IPS-15b (cell line): ENCODE data around the gene ARHGAP15.

Experiments used
- H3K27me3 ChIP-seq: one replicate; pipeline ENCODE4 v1.6.1; 2013; ENCODE audit warnings: low read length; ENCODE audit not compliant: control insufficient read depth, insufficient read depth
- H3K36me3 ChIP-seq: one replicate; pipeline ENCODE4 v1.6.1; 2013; ENCODE audit warnings: low read length; ENCODE audit not compliant: control insufficient read depth, insufficient read depth
- H3K4me1 ChIP-seq: one replicate; pipeline ENCODE4 v1.6.1; 2013; ENCODE audit warnings: mild to moderate bottlenecking, low read length; ENCODE audit not compliant: control insufficient read depth, insufficient read depth
- H3K4me3 ChIP-seq: one replicate; pipeline ENCODE4 v1.5.1; 2013; ENCODE audit warnings: low read depth, low read length
- H3K9ac ChIP-seq: one replicate; pipeline ENCODE4 v1.6.1; 2013; ENCODE audit warnings: low read depth, mild to moderate bottlenecking, low read length
- H3K9me3 ChIP-seq: one replicate; pipeline ENCODE4 v1.6.1; 2013; ENCODE audit warnings: mild to moderate bottlenecking, low read length; ENCODE audit not compliant: control insufficient read depth, insufficient read depth

The ARHGAP15 gene

DNA sequence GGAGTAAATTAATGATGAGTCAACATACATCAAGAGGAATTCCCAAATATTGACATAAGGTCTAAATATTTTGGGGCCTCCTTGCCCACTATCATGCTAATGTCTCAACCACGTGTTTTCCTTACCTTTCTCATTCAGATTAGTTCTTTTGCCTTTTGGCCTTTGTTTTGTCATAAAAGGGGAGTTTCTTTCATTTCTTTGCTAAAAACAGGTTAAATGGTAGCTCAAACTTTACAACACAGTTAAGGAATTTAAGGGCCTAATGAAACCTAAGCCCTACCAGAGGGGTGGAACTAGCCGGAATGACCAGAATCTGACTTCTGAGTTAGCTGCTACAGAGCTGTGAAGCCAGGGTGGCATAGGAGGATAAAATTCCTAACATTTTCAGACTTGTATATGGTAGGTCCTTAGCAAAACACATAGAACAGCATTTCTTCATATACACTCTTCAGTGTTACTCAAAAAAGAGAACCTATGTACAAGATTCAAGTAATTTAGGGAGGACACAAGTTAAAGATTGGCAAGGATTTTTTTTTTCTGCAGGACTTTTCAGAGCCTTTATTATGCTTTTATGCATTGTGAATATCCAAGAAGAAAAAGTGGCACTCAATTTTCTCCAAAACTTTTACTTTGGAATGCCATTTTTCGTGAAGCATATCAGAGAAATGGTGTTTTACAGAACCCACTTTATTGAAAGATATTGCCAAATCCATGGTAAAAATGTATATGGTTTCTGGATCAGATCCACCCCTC is 633.1 kb downstream of the ARHGAP15 start:
- H3K9ac ChIP-seq: no peak overlapping the region
- H3K27me3 ChIP-seq: no peaks in the 10 kb centered on the region
- H3K4me3 ChIP-seq: no peak overlapping the region
- H3K4me1 ChIP-seq: peaks cover 35% of the 10 kb centered on the region
- no peaks in the 10 kb centered on the region for H3K9me3 ChIP-seq
- no peaks in the 10 kb centered on the region for H3K36me3 ChIP-seq

DNA sequence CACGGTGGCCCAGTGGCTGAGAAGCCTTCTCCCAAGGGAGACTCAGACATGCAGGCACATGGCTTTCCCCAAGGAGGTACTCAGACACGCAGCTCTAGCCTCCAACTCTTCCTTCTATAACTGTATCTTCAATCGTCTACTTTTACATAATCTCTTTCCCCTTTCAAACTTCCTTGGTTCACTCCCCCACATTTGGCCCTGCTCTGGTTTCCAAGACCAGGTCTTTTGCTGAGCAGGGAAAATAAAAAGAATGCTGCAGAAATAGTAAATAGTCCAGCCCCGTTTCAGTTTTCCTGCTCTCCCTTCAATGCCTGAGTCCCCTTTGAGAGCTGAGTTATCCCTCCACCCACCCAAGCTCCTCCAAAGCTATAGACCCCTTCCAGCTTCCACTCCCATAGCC is 635.0 kb downstream of the ARHGAP15 start:
- no peak overlapping the region for H3K4me3 ChIP-seq
- no peak overlapping the region for H3K9ac ChIP-seq
- no peaks in the 10 kb centered on the region for H3K27me3 ChIP-seq
- peaks cover 35% of the 10 kb centered on the region for H3K4me1 ChIP-seq
- no peaks in the 10 kb centered on the region for H3K9me3 ChIP-seq
- no peaks in the 10 kb centered on the region for H3K36me3 ChIP-seq

DNA sequence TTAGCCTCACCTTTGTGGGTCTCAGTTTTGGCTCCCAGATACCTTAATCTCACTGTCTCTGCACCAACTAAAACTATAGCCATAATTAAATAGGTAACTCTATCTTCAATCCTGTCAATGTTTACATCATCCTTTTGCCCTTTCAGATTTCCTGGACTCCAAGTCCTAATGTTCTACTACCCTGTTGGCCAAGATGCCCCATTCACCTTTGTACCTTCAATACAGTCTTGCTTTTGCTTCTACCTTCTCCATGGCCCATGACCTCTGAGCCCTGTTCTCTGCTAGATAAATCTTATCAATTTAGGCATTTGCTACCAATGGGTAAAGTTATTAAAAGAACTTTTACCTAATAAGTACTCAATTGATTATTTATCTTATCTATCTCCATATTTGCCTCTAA is 635.5 kb downstream of the ARHGAP15 start:
- H3K9ac ChIP-seq: no peak overlapping the region
- no peaks in the 10 kb centered on the region for H3K27me3 ChIP-seq
- H3K9me3 ChIP-seq: no peaks in the 10 kb centered on the region
- H3K4me1 ChIP-seq: peaks cover 33% of the 10 kb centered on the region
- H3K4me3 ChIP-seq: no peak overlapping the region
- no peaks in the 10 kb centered on the region for H3K36me3 ChIP-seq

DNA sequence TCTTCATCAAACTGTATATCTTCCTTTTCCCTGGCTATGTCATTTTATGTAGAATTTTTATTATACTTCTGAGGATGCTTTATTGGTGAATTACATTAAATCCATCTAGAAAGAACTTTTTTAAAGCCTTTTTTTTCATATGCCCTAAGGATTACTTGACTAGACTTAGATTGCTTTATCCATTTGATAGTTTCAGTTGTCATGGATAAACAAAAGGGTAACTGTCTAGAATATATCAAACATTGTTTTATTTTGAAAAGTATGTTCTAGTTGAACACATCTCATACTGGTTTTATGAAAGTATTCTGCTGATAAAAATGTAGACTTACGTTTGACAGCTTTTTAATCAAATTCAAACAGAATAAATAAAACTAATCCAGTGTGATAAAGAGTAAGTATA is 639.8 kb downstream of the ARHGAP15 start:
- Histone ChIP-seq H3K9ac (no peak overlapping the region), H3K36me3 (no peaks in the 10 kb centered on the region), H3K4me1 (peaks cover 4% of the 10 kb centered on the region), H3K4me3 (no peak overlapping the region), H3K9me3 (no peaks in the 10 kb centered on the region), H3K27me3 (no peaks in the 10 kb centered on the region)

DNA sequence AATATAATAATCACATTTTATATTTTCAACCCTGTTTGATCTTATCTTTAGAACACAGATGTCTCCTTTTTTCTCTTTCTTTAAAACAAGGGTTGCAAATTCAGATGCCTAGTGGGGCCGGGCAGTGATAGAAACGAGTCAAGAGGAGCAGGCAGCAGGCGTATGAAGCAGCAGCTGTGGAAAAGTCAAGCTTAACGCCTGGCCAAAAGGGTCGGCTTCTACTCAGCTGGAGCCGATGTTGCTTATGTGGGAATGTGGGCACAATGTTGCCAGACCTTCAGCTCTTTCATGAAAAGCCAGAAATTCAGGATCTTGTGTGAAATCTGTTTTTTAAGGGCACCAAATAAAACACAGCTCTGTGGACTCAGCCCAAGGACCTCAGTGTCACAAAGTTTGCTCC is 642.7 kb downstream of the ARHGAP15 start:
- Histone ChIP-seq H3K4me3 (no peak overlapping the region), H3K9ac (no peak overlapping the region), H3K9me3 (no peaks in the 10 kb centered on the region), H3K27me3 (no peaks in the 10 kb centered on the region), H3K4me1 (no peaks in the 10 kb centered on the region), H3K36me3 (no peaks in the 10 kb centered on the region)

DNA sequence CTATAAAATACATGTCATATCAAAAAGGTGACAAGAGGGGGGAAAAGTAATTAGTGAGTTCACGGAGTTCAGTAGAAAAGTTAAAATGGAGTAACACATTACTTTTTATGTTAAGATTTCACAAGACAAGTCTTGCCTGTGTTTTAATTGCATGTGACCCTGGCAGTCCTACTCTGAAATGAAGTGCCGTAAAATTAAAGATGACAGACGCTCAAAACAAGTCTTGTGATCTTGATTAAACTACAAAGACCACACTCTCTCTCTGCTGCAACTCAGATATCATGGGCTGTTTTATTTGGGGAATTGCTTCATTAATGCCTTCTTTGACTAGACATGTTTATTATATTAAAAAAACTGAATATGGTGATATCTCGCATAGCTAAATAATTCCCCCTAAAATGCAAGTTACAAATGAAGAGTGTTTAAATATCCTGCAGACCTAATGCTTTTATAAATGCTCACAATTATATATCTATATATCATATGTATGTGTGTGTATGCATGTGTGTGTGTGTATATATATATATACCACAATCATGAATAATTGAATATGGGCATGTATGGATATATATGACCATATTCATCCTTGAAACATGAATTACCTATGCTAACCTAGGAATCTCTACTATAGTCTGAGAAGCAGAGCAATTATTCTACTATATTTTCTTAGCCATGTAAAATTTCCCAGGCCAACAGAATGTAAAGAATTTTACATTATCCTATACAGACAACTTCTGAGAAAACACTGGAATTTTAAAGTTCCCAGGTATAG is 647.5 kb downstream of the ARHGAP15 start:
- no peaks in the 10 kb centered on the region for H3K36me3 ChIP-seq
- H3K27me3 ChIP-seq: no peaks in the 10 kb centered on the region
- no peaks in the 10 kb centered on the region for H3K9me3 ChIP-seq
- H3K4me1 ChIP-seq: no peaks in the 10 kb centered on the region
- H3K4me3 ChIP-seq: no peak overlapping the region
- no peak overlapping the region for H3K9ac ChIP-seq

DNA sequence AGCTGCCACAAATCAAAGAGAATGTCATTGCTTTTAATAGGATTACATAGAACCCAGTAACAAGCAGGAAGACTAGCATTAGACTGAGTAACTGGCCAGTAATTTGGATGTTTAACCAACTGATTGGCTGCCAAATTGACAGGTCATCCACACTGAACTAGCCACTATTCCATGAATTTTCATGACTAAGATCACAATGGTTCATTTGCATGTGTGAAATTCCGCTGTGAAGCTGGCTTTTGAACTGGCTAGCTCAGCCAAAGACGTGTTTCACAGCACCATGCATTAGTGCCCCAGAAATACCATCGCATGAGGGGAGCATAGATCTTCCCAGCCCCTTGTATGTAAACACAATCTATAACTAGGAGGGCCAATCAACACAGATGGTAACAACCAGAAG is 649.8 kb downstream of the ARHGAP15 start:
- H3K9ac ChIP-seq: no peak overlapping the region
- H3K9me3 ChIP-seq: no peaks in the 10 kb centered on the region
- H3K4me1 ChIP-seq: no peaks in the 10 kb centered on the region
- H3K4me3 ChIP-seq: no peak overlapping the region
- no peaks in the 10 kb centered on the region for H3K36me3 ChIP-seq
- no peaks in the 10 kb centered on the region for H3K27me3 ChIP-seq

DNA sequence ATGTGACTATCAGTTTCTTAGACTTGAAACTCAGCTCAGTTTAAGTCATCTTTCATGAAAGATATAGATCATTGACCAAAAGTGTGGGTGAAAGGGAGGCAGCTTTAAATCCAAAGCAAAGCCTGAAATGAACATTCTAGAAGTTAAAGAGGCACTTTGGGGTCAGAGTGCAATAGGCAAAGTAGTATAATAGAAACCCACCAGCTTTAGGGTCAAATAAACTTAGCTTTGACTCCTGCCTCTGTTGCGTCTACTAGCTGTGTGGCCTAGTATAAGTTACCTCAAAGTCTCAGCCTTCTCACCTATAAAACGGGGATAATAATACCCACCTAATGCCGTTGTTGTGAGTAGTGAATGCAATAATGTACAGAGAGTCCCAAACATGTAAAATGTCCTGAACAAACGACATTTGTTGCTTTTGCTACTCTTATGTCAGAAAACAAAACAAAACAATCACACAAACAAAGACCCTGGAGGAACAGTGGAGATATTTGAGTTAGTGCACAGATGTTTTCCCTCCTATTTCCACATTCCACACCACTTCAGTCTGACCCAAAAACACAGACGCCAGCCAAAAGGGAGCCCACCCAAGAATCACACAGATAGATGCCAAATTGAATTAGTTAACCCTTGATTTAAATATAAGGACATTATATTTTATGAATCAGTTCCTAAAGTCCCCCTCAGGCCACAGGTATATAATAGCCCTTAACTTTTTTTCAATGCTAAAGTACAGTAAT is 657.0 kb downstream of the ARHGAP15 start:
- Histone ChIP-seq H3K27me3 (no peaks in the 10 kb centered on the region), H3K4me1 (no peaks in the 10 kb centered on the region), H3K9ac (no peak overlapping the region), H3K36me3 (no peaks in the 10 kb centered on the region), H3K9me3 (no peaks in the 10 kb centered on the region), H3K4me3 (no peak overlapping the region)

DNA sequence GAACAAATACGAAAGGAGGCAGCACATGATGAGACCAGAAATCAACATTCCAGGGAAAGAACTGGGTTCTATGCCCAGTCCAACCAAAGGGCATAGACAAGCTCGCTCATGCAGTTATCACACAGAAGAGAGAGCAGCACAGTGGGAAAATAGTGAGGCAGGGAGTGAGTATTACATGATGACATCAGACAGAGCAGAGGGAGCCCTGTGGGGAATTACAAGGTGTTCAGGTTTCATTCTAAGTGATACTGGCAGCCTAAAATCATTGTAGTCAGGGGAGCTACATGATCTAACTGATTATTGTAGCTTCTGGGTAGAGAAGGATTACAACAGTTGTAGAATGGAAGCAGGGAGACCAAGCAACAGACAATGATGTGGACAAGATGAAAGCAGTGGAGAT is 658.5 kb downstream of the ARHGAP15 start:
- H3K27me3 ChIP-seq: no peaks in the 10 kb centered on the region
- no peaks in the 10 kb centered on the region for H3K4me1 ChIP-seq
- H3K9ac ChIP-seq: no peak overlapping the region
- H3K36me3 ChIP-seq: no peaks in the 10 kb centered on the region
- H3K9me3 ChIP-seq: no peaks in the 10 kb centered on the region
- H3K4me3 ChIP-seq: no peak overlapping the region

DNA sequence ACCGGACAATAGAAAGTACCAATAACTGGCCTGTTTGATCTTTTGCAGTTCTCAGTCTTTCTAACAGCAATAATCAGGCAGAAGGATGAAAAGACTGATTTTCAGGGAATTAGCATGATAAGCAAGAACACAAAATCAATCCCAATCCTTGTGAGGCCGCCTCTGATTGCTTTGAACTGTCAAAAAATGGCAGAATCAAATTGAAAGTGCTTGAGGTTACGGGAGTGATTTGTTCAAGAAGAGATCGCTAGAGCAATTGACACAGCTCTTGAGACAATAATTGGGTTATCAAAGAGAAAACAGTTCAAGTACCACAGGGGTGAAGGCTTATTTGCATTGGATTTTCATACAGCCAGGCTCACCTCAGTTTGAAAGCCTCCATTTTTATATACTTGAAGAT is 663.4 kb downstream of the ARHGAP15 start:
- H3K4me1 ChIP-seq: peaks cover 3% of the 10 kb centered on the region
- no peak overlapping the region for H3K4me3 ChIP-seq
- no peaks in the 10 kb centered on the region for H3K27me3 ChIP-seq
- H3K36me3 ChIP-seq: no peaks in the 10 kb centered on the region
- H3K9ac ChIP-seq: no peak overlapping the region
- no peaks in the 10 kb centered on the region for H3K9me3 ChIP-seq

DNA sequence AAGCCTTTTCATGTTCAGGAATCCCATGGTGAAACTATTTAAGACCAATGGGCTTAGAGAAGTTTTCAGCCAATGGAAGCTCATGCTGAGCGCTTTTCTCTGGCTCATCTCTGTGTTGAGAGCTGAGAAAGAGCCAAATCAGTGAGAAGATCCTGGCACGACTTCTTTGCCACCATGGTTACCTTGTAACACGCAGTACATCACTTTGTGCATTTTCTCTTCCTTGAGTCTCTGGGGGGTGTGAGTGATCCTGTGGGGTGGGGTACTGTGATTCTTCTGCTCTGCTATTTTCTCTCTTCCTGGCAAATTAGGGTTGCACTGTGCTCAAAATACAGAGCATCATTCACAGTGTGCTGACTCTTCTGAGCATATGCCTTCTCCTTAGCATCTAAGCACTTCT is 664.2 kb downstream of the ARHGAP15 start:
- no peak overlapping the region for H3K9ac ChIP-seq
- no peaks in the 10 kb centered on the region for H3K9me3 ChIP-seq
- no peak overlapping the region for H3K4me3 ChIP-seq
- no peaks in the 10 kb centered on the region for H3K36me3 ChIP-seq
- no peaks in the 10 kb centered on the region for H3K27me3 ChIP-seq
- H3K4me1 ChIP-seq: peaks cover 3% of the 10 kb centered on the region
